BLaER1 treated with 17β-estradiol and CSF1 and Interleukin-3, amounts not matched to agents 10 nM and 100 nM (cell line): ENCODE results near the gene AOAH.

Experiments
- H3K27ac ChIP-seq, 11 experiments: shearing (Covaris generic); formaldehyde crosslinking; 2 replicates each; pipeline ENCODE4 v1.8.1; 2022
- H3K27me3 ChIP-seq, 11 experiments: shearing (Covaris generic); formaldehyde crosslinking; 2 replicates each; pipeline ENCODE4 v1.8.1; 2022
- H3K36me3 ChIP-seq, 11 experiments: shearing (Covaris generic); formaldehyde crosslinking; 2 replicates each; pipeline ENCODE4 v1.8.1; 2022
- H3K4me1 ChIP-seq, 10 experiments: shearing (Covaris generic); formaldehyde crosslinking; 2 replicates each; pipeline ENCODE4 v1.8.1; 2022
- H3K4me2 ChIP-seq, 11 experiments: shearing (Covaris generic); formaldehyde crosslinking; 2 replicates each; pipeline ENCODE4 v1.8.1; 2022
- H3K4me3 ChIP-seq, 10 experiments: shearing (Covaris generic); formaldehyde crosslinking; 2 replicates each; pipeline ENCODE4 v1.8.1; 2022
- H3K9ac ChIP-seq, 11 experiments: shearing (Covaris generic); formaldehyde crosslinking; 2 replicates each; pipeline ENCODE4 v1.8.1; 2022
- H3K9me3 ChIP-seq, 11 experiments: shearing (Covaris generic); formaldehyde crosslinking; replicated peaks in 1 of 11; 2 replicates each; pipeline ENCODE4 v1.8.1; 2022
- H4K20me1 ChIP-seq, 11 experiments: shearing (Covaris generic); formaldehyde crosslinking; 2 replicates each; pipeline ENCODE4 v1.8.1; 2022
- Cebpa-rat ChIP-seq, 11 experiments: shearing (Covaris generic); IDR thresholded peaks; 2 replicates each; pipeline ENCODE4 v1.8.1; 2022

AOAH gene

DNA sequence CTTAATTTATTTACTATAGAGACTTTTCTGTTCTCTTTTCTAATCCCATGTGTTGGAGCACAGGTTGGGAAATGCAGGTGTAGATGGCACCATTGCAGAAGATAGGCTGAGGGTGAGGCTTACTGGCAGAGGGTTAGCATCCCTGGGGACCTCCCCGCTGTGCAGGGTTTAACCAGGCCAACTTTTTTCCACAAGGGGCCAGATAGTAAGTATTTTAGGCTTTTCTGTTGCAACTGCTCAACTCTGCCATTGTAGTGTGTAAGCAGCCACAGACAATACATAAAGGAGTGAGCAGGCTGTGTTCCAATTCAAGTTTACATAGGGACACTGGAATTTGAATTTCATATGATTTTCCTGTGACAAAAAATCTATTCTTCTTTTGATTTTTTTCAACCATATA lies 34.6 kb upstream of the AOAH start:
- Histone ChIP-seq H3K4me1 (peaks cover 7 to 24% (median 17%) of the 10 kb centered on the region in 10 experiments; a peak in 16 of 20 replicates), H3K27ac (peak overlapping the region in 3 of 11 experiments; percentile 26 to 54 (median 36); a peak in 3 of 22 replicates), H3K4me3 (no peak overlapping the region; a peak in 1 of 20 replicates), H3K9me3 (0 out of 22 replicates have a peak, but pooled peaks cover 0 to 5% (median 0%) of the 10 kb centered on the region in 11 experiments), H3K27me3 (no peaks in the 10 kb centered on the region), H3K36me3 (no peaks in the 10 kb centered on the region), H3K4me2 (peak overlapping the region in 8 of 11 experiments; percentile 7 to 74 (median 44); a peak in 13 of 22 replicates), H3K9ac (no peak overlapping the region), H4K20me1 (no peaks in the 10 kb centered on the region)
- TF ChIP-seq Cebpa-rat (IDR thresholded peaks at IDR 0.05) = no peak

GRCh38 chr7:36755484-36755883 lies 31.2 kb upstream of the AOAH start:
- H3K9me3 ChIP-seq = 0 out of 22 replicates have a peak, but pooled peaks cover 0 to 3% (median 0%) of the 10 kb centered on the region in 11 experiments
- no peak overlapping the region for H3K9ac ChIP-seq
- H3K27ac ChIP-seq = no peak overlapping the region
- H3K27me3 ChIP-seq = no peaks in the 10 kb centered on the region
- no peak overlapping the region for H3K4me3 ChIP-seq
- H3K4me1 ChIP-seq = peaks cover 14 to 30% (median 23%) of the 10 kb centered on the region in 10 experiments
- TF ChIP-seq Cebpa-rat (IDR thresholded peaks at IDR 0.05) = no peak
- peak overlapping the region in 1 of 11 experiments; percentile 14; a peak in 1 of 22 replicates for H3K4me2 ChIP-seq
- H4K20me1 ChIP-seq = no peaks in the 10 kb centered on the region
- no peaks in the 10 kb centered on the region for H3K36me3 ChIP-seq

DNA sequence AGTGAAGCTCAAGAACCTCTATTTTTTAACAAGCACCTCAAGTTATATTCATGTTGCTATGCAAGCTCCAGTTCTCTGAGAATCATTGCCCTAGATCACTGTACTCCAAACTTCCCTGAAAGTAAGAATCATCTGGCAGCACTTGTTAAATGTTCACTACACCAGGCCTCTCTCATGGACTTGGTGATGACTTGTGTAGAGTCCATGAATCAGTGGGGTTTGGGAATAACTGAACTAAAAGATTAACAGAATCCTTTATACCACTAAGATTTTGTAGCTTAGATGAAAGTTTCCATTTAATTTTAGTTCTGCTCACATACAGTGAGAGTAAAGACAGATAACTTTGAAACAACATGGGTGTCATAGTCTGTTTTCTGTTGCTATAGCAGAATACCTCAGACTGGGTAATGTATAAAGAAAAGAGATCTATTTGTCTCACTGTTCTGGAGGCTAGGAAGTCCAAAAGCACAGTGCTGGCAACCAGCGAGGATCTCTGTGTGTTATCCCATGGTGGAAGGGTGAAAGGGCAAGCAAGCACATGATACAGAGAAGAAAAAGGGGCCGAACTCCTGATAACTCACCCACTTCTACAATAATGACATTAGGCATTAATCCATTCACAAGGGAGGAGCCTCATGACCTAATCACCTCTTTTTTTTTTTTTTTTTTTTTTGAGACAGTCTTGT lies 27.9 kb upstream of the AOAH start:
- TF ChIP-seq Cebpa-rat (IDR thresholded peaks at IDR 0.05) = no peak
- no peak overlapping the region for H3K9ac ChIP-seq
- no peaks in the 10 kb centered on the region for H3K27me3 ChIP-seq
- no peaks in the 10 kb centered on the region for H4K20me1 ChIP-seq
- 0 out of 22 replicates have a peak, but pooled peaks cover 0 to 5% (median 0%) of the 10 kb centered on the region in 11 experiments for H3K9me3 ChIP-seq
- H3K4me2 ChIP-seq = peak overlapping the region in 1 of 11 experiments; percentile 17; a peak in 1 of 22 replicates
- H3K4me3 ChIP-seq = no peak overlapping the region
- peaks cover 0 to 63% (median 29%) of the 10 kb centered on the region in 10 experiments; a peak in 15 of 20 replicates for H3K4me1 ChIP-seq
- no peaks in the 10 kb centered on the region for H3K36me3 ChIP-seq
- no peak overlapping the region for H3K27ac ChIP-seq

GRCh38 chr7:36750451-36750850 lies 26.2 kb upstream of the AOAH start:
- 0 out of 22 replicates have a peak, but pooled peaks cover 0 to 5% (median 0%) of the 10 kb centered on the region in 11 experiments for H3K9me3 ChIP-seq
- H3K4me2 ChIP-seq = peak overlapping the region in 6 of 11 experiments; percentile 40 to 77 (median 60); a peak in 11 of 22 replicates
- no peaks in the 10 kb centered on the region for H3K36me3 ChIP-seq
- no peaks in the 10 kb centered on the region for H4K20me1 ChIP-seq
- no peaks in the 10 kb centered on the region for H3K27me3 ChIP-seq
- no peak overlapping the region for H3K4me3 ChIP-seq
- H3K4me1 ChIP-seq = peaks cover 0 to 69% (median 31%) of the 10 kb centered on the region in 10 experiments; a peak in 11 of 20 replicates
- H3K27ac ChIP-seq = peak overlapping the region in 7 of 11 experiments; percentile 5 to 83 (median 73); a peak in 13 of 22 replicates
- H3K9ac ChIP-seq = peak overlapping the region in 2 of 11 experiments; percentile 51 to 61; a peak in 4 of 22 replicates
- no peak for TF ChIP-seq Cebpa-rat (IDR thresholded peaks at IDR 0.05)

DNA sequence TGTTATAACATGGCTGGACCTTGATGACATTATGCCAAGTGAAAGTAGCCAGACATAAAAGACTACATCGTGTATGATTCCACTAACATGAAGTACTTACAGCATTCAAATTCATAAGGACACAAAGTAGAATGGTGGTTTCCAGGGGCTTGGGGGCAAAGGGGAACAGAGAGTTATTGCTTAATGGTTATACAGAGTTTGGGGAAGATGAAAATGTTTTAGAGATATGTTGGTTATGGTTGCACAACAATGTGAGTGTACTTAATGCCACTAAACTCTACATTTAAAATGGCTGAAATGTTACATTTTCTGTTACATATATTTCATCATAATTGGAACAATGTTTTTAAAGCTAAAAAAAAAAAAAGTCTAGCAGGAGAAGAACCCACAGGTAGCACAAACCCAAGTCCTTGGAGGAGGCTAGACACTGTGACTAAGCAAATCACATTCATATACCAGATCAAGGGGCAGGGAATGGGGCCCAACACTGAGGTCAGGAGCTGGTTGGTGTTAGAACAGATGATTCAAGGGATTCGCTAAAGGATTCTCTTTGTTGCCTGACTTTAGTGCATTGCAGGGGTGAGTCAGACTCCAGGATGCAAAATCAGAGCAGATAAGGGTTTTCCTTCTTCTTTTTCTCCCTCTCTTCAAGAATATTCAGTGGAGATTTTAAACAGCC lies 25.1 kb upstream of the AOAH start:
- H3K27me3 ChIP-seq = no peaks in the 10 kb centered on the region
- 0 out of 22 replicates have a peak, but pooled peaks cover 0 to 5% (median 0%) of the 10 kb centered on the region in 11 experiments for H3K9me3 ChIP-seq
- H3K4me1 ChIP-seq = peaks cover 0 to 78% (median 32%) of the 10 kb centered on the region in 10 experiments; a peak in 11 of 20 replicates
- H3K36me3 ChIP-seq = no peaks in the 10 kb centered on the region
- H3K27ac ChIP-seq = peak overlapping the region in 8 of 11 experiments; percentile 5 to 83 (median 70); a peak in 14 of 22 replicates
- peak in 7 of 11 experiments; percentile 11 to 90 (median 56); a peak in 9 of 22 replicates for TF ChIP-seq Cebpa-rat (IDR thresholded peaks at IDR 0.05)
- H3K4me2 ChIP-seq = peak overlapping the region in 6 of 11 experiments; percentile 40 to 77 (median 60); a peak in 12 of 22 replicates
- no peak overlapping the region for H3K4me3 ChIP-seq
- no peaks in the 10 kb centered on the region for H4K20me1 ChIP-seq
- H3K9ac ChIP-seq = peak overlapping the region in 6 of 11 experiments; percentile 1 to 63 (median 43); a peak in 6 of 22 replicates

DNA sequence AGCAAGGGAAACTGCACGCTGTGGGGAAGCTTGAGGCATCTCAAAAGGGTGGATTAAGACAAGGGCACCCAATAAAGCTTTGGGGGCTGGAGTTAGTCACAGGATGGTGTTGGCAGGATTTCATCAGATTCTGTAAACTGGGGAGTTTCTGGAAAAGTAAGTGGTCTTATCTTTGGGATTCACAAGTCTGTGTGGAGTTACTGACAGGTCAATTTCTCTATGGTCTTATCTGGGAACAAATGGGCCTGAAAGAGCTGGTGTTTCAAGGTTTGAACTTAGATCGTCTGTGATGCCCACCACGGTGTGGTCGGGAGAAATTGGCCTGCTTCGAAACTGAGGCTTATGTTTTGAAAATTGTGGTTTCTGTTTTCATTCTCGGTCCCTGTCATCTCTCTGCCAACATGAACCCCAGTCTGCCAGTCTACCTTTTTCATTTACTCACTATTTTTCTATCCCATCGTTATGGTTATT lies 23.8 kb upstream of the AOAH start:
- no peak for TF ChIP-seq Cebpa-rat (IDR thresholded peaks at IDR 0.05)
- Histone ChIP-seq H3K27me3 (no peaks in the 10 kb centered on the region), H3K9me3 (0 out of 22 replicates have a peak, but pooled peaks cover 0 to 5% (median 0%) of the 10 kb centered on the region in 11 experiments), H3K4me3 (no peak overlapping the region), H3K27ac (peak overlapping the region in 6 of 11 experiments; percentile 63 to 83 (median 76); a peak in 9 of 22 replicates), H3K9ac (no peak overlapping the region), H3K4me1 (peaks cover 0 to 91% (median 37%) of the 10 kb centered on the region in 10 experiments; a peak in 12 of 20 replicates), H4K20me1 (no peaks in the 10 kb centered on the region), H3K4me2 (peak overlapping the region in 5 of 11 experiments; percentile 55 to 77 (median 63); a peak in 10 of 22 replicates), H3K36me3 (no peaks in the 10 kb centered on the region)

- Histone ChIP-seq H3K4me2 (peak overlapping the region in 5 of 11 experiments; percentile 55 to 77 (median 63); a peak in 9 of 22 replicates), H3K4me3 (no peak overlapping the region), H3K27ac (peak overlapping the region in 4 of 11 experiments; percentile 68 to 83 (median 77); a peak in 8 of 22 replicates), H3K9me3 (0 out of 22 replicates have a peak, but pooled peaks cover 0 to 5% (median 0%) of the 10 kb centered on the region in 11 experiments), H3K9ac (no peak overlapping the region), H4K20me1 (no peaks in the 10 kb centered on the region), H3K4me1 (peaks cover 0 to 96% (median 42%) of the 10 kb centered on the region in 10 experiments; a peak in 13 of 20 replicates), H3K27me3 (no peaks in the 10 kb centered on the region), H3K36me3 (no peaks in the 10 kb centered on the region)
- no peak for TF ChIP-seq Cebpa-rat (IDR thresholded peaks at IDR 0.05)
These were observed 23.2 kb upstream of the AOAH start for GRCh38 chr7:36747280-36748016.

GRCh38 chr7:36746347-36746746 lies 22.1 kb upstream of the AOAH start:
- H3K36me3 ChIP-seq = no peaks in the 10 kb centered on the region
- H3K4me2 ChIP-seq = peak overlapping the region in 5 of 11 experiments; percentile 45 to 77 (median 63); a peak in 11 of 22 replicates
- H3K9ac ChIP-seq = no peak overlapping the region
- no peak overlapping the region for H3K4me3 ChIP-seq
- H3K27ac ChIP-seq = peak overlapping the region in 4 of 11 experiments; percentile 35 to 68 (median 41); a peak in 7 of 22 replicates
- H4K20me1 ChIP-seq = no peaks in the 10 kb centered on the region
- H3K27me3 ChIP-seq = no peaks in the 10 kb centered on the region
- H3K9me3 ChIP-seq = 0 out of 22 replicates have a peak, but pooled peaks cover 0 to 5% (median 0%) of the 10 kb centered on the region in 11 experiments
- TF ChIP-seq Cebpa-rat (IDR thresholded peaks at IDR 0.05) = no peak
- peaks cover 0 to 98% (median 48%) of the 10 kb centered on the region in 10 experiments; a peak in 13 of 20 replicates for H3K4me1 ChIP-seq
